Activated CD4-positive, alpha-beta memory T cell treated with anti-CD3 and anti-CD28 coated beads for 36 hours (primary cell): ENCODE results near the gene DCST1. TPM values are rescaled to one million over a fixed set of nuclear protein-coding genes. Genes with fewer than 3 reads are reported as not detected.

Source experiments
- CTCF ChIA-PET: fragments of 350-600 bp; sonication (Branson Sonifier 250); formaldehyde crosslinking; loops from one replicate; lab custom pipeline; 2021; ENCODE audit warnings: antibody characterized with exemption, inconsistent platforms; lab: Charles Lee
- POLR2A ChIA-PET: fragments of 350-600 bp; sonication (Branson Sonifier 250); formaldehyde crosslinking; loops from one replicate; lab custom pipeline; 2021; ENCODE audit warnings: antibody characterized with exemption; lab: Charles Lee
- DNase-seq: peaks from one replicate; pipeline ENCODE4 v3.0.0-alpha.2; 2020
- H3K27ac Mint-ChIP-seq: one replicate; pipeline ENCODE4 v1.8.0; 2021; ENCODE audit warnings: mixed read lengths
- H3K27me3 Mint-ChIP-seq: one replicate; pipeline ENCODE4 v1.8.0; 2021; ENCODE audit warnings: mixed read lengths
- H3K36me3 Mint-ChIP-seq: one replicate; pipeline ENCODE4 v1.8.0; 2021; ENCODE audit warnings: mixed read lengths
- H3K4me1 Mint-ChIP-seq: one replicate; pipeline ENCODE4 v1.8.0; 2021; ENCODE audit warnings: low read depth, mixed read lengths
- H3K4me3 Mint-ChIP-seq: one replicate; pipeline ENCODE4 v1.8.0; 2021; ENCODE audit warnings: mild to moderate bottlenecking, mixed read lengths
- H3K9me3 Mint-ChIP-seq: one replicate; pipeline ENCODE4 v1.8.0; 2021; ENCODE audit warnings: mixed read lengths
- intact Hi-C: fragments of 100-400 bp; cut with micrococcal nuclease; formaldehyde crosslinking; loops from one replicate; pipeline ENCODE4 v1.15.1; 2023
- total RNA-seq, 2 experiments: library from RNA; stranded (reverse); gene quantifications; one replicate each; pipeline ENCODE4 v1.2.3, GENCODE V29; 2021

DCST1 gene
- total RNA-seq, 2 experiments from 2014 or later = 0.14 TPM; not detected in 1

GRCh38 chr1:155049651-155050559 lies 16.3 kb downstream of the DCST1 start:
- H3K27ac Mint-ChIP-seq = no peak overlapping the region
- no peaks in the 10 kb centered on the region for H3K9me3 Mint-ChIP-seq
- peak overlapping the region; percentile 81 for H3K4me3 Mint-ChIP-seq
- ChIA-PET CTCF (interaction anchor here (0.7 to 15.3 kb wide), 13 partner anchors 10 to 117 kb away, joined by 3 to 245 read pairs (median 7); partner anchors contain the start of genes CKS1B, EFNA4, FLAD1 and PMVK), POLR2A (interaction anchor here (1.0 kb wide), 1 partner anchor 34 kb away, joined by 3 read pairs; no protein-coding TSS in a partner anchor)
- H3K27me3 Mint-ChIP-seq = no peaks in the 10 kb centered on the region
- DNase-seq = no peak
- intact Hi-C loops = loop anchor here (2.0 kb wide), 1 partner anchor 47 kb away; the partner anchor contains the start of gene ZBTB7B
- peaks cover 25% of the 10 kb centered on the region for H3K4me1 Mint-ChIP-seq
- no peaks in the 10 kb centered on the region for H3K36me3 Mint-ChIP-seq

GRCh38 chr1:155050560-155051341 lies 17.1 kb downstream of the DCST1 start, which contains the start of gene ADAM15:
Gene ADAM15, plus strand, starts transcription at chr1:155051316. Its CDS starts 71 bp downstream, at chr1:155051387.
- ChIA-PET POLR2A (interaction anchor here (0.6 to 1.4 kb wide), 6 partner anchors 9 to 115 kb away, joined by 3 to 5 read pairs (median 4); partner anchors contain the start of genes PBXIP1 and PMVK), CTCF (interaction anchor here (0.6 to 15.3 kb wide), 38 partner anchors 9 to 641 kb away, joined by 3 to 245 read pairs (median 4); partner anchors contain the start of genes CKS1B, EFNA3, EFNA4 and FLAD1)
- H3K9me3 Mint-ChIP-seq = no peaks in the 10 kb centered on the region
- intact Hi-C loops = loop anchor here (1.0 to 2.0 kb wide), 2 partner anchors 48 to 76 kb away; partner anchors contain the start of genes CKS1B and ZBTB7B
- peak; percentile 87 for DNase-seq
- H3K27ac Mint-ChIP-seq = peak within 1 kb of the TSS; percentile 64
- H3K36me3 Mint-ChIP-seq = peaks cover 3% of the 10 kb centered on the region
- H3K27me3 Mint-ChIP-seq = no peaks in the 10 kb centered on the region
- H3K4me1 Mint-ChIP-seq = peaks cover 22% of the 10 kb centered on the region
- peak within 1 kb of the TSS; percentile 81 for H3K4me3 Mint-ChIP-seq

- peak overlapping the region; percentile 75 for H3K4me3 Mint-ChIP-seq
- peaks cover 9% of the 10 kb centered on the region for H3K36me3 Mint-ChIP-seq
- H3K9me3 Mint-ChIP-seq = no peaks in the 10 kb centered on the region
- ChIA-PET CTCF (interaction anchor here (0.6 to 15.3 kb wide), 39 partner anchors 9 to 642 kb away, joined by 3 to 245 read pairs (median 4); partner anchors contain the start of genes CKS1B, EFNA3, EFNA4 and FLAD1), POLR2A (interaction anchor here (0.6 to 1.4 kb wide), 6 partner anchors 8 to 115 kb away, joined by 3 to 5 read pairs (median 4); partner anchors contain the start of genes PBXIP1 and PMVK)
- H3K27ac Mint-ChIP-seq = no peak overlapping the region
- no peak for DNase-seq
- no peaks in the 10 kb centered on the region for H3K27me3 Mint-ChIP-seq
- peaks cover 22% of the 10 kb centered on the region for H3K4me1 Mint-ChIP-seq
- intact Hi-C loops = loop anchor here (1.0 to 2.0 kb wide), 2 partner anchors 49 to 77 kb away; partner anchors contain the start of genes CKS1B and ZBTB7B
These were observed 17.7 kb downstream of the DCST1 start for GRCh38 chr1:155051342-155051776.

- ChIA-PET POLR2A (interaction anchor here (1.0 to 1.4 kb wide), 3 partner anchors 8 to 116 kb away, joined by 4 to 5 read pairs (median 4); partner anchors contain the start of gene PMVK), CTCF (interaction anchor here (0.6 to 15.8 kb wide), 18 partner anchors 4 to 642 kb away, joined by 3 to 245 read pairs (median 8); partner anchors contain the start of genes ADAM15, CKS1B, EFNA3 and EFNA4)
- intact Hi-C loops = loop anchor here (1.0 to 2.0 kb wide), 3 partner anchors 9 to 78 kb away; partner anchors contain the start of genes CKS1B and ZBTB7B
- H3K4me3 Mint-ChIP-seq = peak overlapping the region; percentile 75
- H3K27ac Mint-ChIP-seq = peak overlapping the region; percentile 29
- peaks cover 10% of the 10 kb centered on the region for H3K36me3 Mint-ChIP-seq
- no peaks in the 10 kb centered on the region for H3K27me3 Mint-ChIP-seq
- peaks cover 22% of the 10 kb centered on the region for H3K4me1 Mint-ChIP-seq
- peak; percentile 56 for DNase-seq
- H3K9me3 Mint-ChIP-seq = no peaks in the 10 kb centered on the region
These were observed 18.3 kb downstream of the DCST1 start for GRCh38 chr1:155051777-155052398.

- intact Hi-C loops = loop anchor here (1.0 kb wide), 1 partner anchor 9 kb away; no protein-coding TSS in a partner anchor
- DNase-seq = peak; percentile 44
- POLR2A ChIA-PET = interaction anchor here (1.0 kb wide), 1 partner anchor 117 kb away, joined by 4 read pairs; the partner anchor contains the start of gene PMVK
These were observed 19.1 kb downstream of the DCST1 start for GRCh38 chr1:155052439-155053395.

GRCh38 chr1:155053531-155054105 lies 20.0 kb downstream of the DCST1 start:
- Mint-ChIP-seq H3K9me3 (no peaks in the 10 kb centered on the region), H3K27ac (no peak overlapping the region), H3K4me1 (peaks cover 22% of the 10 kb centered on the region), H3K36me3 (peaks cover 16% of the 10 kb centered on the region), H3K27me3 (no peaks in the 10 kb centered on the region), H3K4me3 (peak overlapping the region; percentile 34)
- intact Hi-C loops = no loop called here
- ChIA-PET CTCF (interaction anchor here (1.4 to 15.8 kb wide), 5 partner anchors 6 to 38 kb away, joined by 3 to 245 read pairs (median 92); partner anchors contain the start of genes ADAM15 and EFNA4), POLR2A (no interaction called here)
- DNase-seq = no peak

More at GRCh38 chr1:155052439-155053395, 19.1 kb downstream of the DCST1 start:
- Mint-ChIP-seq H3K27ac (peak overlapping the region; percentile 59), H3K27me3 (no peaks in the 10 kb centered on the region), H3K9me3 (no peaks in the 10 kb centered on the region), H3K4me1 (peaks cover 22% of the 10 kb centered on the region), H3K4me3 (peak overlapping the region; percentile 75), H3K36me3 (peaks cover 10% of the 10 kb centered on the region)
- CTCF ChIA-PET = interaction anchor here (1.4 to 15.8 kb wide), 10 partner anchors 5 to 109 kb away, joined by 3 to 245 read pairs (median 11); partner anchors contain the start of genes ADAM15, CKS1B, EFNA3 and EFNA4

- DNase-seq = no peak
- ChIA-PET CTCF (interaction anchor here (0.6 to 15.8 kb wide), 6 partner anchors 9 to 563 kb away, joined by 3 to 245 read pairs (median 5); partner anchors contain the start of genes ADAM15, KRTCAP2 and PMVK), POLR2A (interaction anchor here (0.9 kb wide), 1 partner anchor 53 kb away, joined by 3 read pairs; no protein-coding TSS in a partner anchor)
- H3K4me1 Mint-ChIP-seq = peaks cover 21% of the 10 kb centered on the region
- peaks cover 22% of the 10 kb centered on the region for H3K36me3 Mint-ChIP-seq
- no peak overlapping the region for H3K27ac Mint-ChIP-seq
- intact Hi-C loops = no loop called here
- no peaks in the 10 kb centered on the region for H3K9me3 Mint-ChIP-seq
- no peaks in the 10 kb centered on the region for H3K27me3 Mint-ChIP-seq
- no peak overlapping the region for H3K4me3 Mint-ChIP-seq
These were observed 23.5 kb downstream of the DCST1 start for GRCh38 chr1:155057104-155057503.

GRCh38 chr1:155057788-155058211 lies 24.2 kb downstream of the DCST1 start:
- no peaks in the 10 kb centered on the region for H3K9me3 Mint-ChIP-seq
- intact Hi-C loops = no loop called here
- DNase-seq = no peak
- H3K4me1 Mint-ChIP-seq = peaks cover 20% of the 10 kb centered on the region
- H3K4me3 Mint-ChIP-seq = no peak overlapping the region
- ChIA-PET POLR2A (no interaction called here), CTCF (interaction anchor here (0.6 to 15.8 kb wide), 5 partner anchors 10 to 564 kb away, joined by 3 to 245 read pairs (median 6); partner anchors contain the start of genes ADAM15 and PMVK)
- H3K27me3 Mint-ChIP-seq = no peaks in the 10 kb centered on the region
- H3K36me3 Mint-ChIP-seq = peaks cover 22% of the 10 kb centered on the region
- no peak overlapping the region for H3K27ac Mint-ChIP-seq

GRCh38 chr1:155060736-155061135 lies 27.1 kb downstream of the DCST1 start:
- H3K36me3 Mint-ChIP-seq = peaks cover 19% of the 10 kb centered on the region
- no peak for DNase-seq
- ChIA-PET CTCF (interaction anchor here (0.8 to 15.8 kb wide), 17 partner anchors 10 to 501 kb away, joined by 3 to 245 read pairs (median 7); partner anchors contain the start of genes ADAM15, KRTCAP2, PBXIP1 and TRIM46), POLR2A (interaction anchor here (1.4 kb wide), 1 partner anchor 10 kb away, joined by 5 read pairs; the partner anchor contains the start of gene ADAM15)
- no peaks in the 10 kb centered on the region for H3K9me3 Mint-ChIP-seq
- no peak overlapping the region for H3K4me3 Mint-ChIP-seq
- no peak overlapping the region for H3K27ac Mint-ChIP-seq
- peaks cover 29% of the 10 kb centered on the region for H3K4me1 Mint-ChIP-seq
- H3K27me3 Mint-ChIP-seq = no peaks in the 10 kb centered on the region
- intact Hi-C loops = loop anchor here (1.0 to 5.0 kb wide), 5 partner anchors 8 to 393 kb away; partner anchors contain the start of genes FLAD1 and PMVK
